ENCODE results near the gene PPEF2. TPM values are rescaled to one million over a fixed set of nuclear protein-coding genes. Genes with fewer than 3 reads are reported as not detected.

Gene PPEF2
- polyA plus RNA-seq, 2 of the 4 experiments (the other 2 are of a cell fraction): 0.03 TPM; not detected in 1

DNA sequence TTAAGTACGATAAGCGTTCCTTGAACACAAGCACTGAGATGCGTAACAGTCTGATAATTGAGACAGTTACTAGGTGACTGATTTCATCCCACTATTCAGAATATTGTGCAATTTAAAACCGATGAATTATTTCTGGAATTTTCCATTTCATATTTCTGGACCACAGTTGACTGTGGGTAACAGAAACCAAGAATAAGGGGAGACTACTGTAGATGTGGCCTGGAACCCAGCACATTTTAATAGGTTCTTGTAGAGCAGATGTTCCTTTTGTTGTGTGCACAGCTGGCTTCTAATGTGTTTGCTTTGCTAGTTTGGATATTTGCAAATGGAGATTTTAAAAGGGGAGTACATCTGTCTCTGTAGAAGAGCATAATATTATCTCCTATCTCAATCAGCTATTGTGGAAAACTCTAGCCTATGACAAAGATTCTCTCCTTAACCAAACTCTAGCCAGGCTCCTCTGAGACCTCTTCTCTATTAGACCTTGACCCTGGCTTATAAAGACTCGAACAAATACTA is 22.1 kb upstream of the PPEF2 start:
- no peaks in the 10 kb centered on the region for H3K9me3 ChIP-seq
- H3K27ac ChIP-seq: no peak overlapping the region
- ChIA-PET CTCF (interaction anchor here (2.3 kb wide), 1 partner anchor 29 kb away, joined by 9 read pairs; no protein-coding TSS in a partner anchor), POLR2A (no interaction called here)
- no peak overlapping the region for H3K4me3 ChIP-seq
- no peak for FAIRE-seq
- no peak overlapping the region for H3K4me2 ChIP-seq
- TF ChIP-seq RNF2 (IDR thresholded peaks at IDR 0.05; ENCODE audit: borderline replicate concordance, low read depth): no peak
- no peak for TF ChIP-seq NR3C1 (IDR thresholded peaks at IDR 0.05)
- no peak for TF ChIP-seq CHD4 (IDR thresholded peaks at IDR 0.05; ENCODE audit: borderline replicate concordance)
- no peak for TF ChIP-seq TP53 (CRISPR knock-in tag; IDR thresholded peaks at IDR 0.05)
- TF ChIP-seq CHD2 (IDR thresholded peaks at IDR 0.05; ENCODE audit: low read length, partially characterized antibody): no peak
- TF ChIP-seq EHF (CRISPR knock-in tag; IDR thresholded peaks at IDR 0.05): no peak
- TF ChIP-seq CBX2 (IDR thresholded peaks at IDR 0.05; ENCODE audit: borderline replicate concordance, low read depth): no peak
- TF ChIP-seq, protein P1, sequence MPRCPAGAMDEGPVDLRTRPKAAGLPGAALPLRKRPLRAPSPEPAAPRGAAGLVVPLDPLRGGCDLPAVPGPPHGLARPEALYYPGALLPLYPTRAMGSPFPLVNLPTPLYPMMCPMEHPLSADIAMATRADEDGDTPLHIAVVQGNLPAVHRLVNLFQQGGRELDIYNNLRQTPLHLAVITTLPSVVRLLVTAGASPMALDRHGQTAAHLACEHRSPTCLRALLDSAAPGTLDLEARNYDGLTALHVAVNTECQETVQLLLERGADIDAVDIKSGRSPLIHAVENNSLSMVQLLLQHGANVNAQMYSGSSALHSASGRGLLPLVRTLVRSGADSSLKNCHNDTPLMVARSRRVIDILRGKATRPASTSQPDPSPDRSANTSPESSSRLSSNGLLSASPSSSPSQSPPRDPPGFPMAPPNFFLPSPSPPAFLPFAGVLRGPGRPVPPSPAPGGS (IDR thresholded peaks at IDR 0.05): no peak
- no peak for TF ChIP-seq FOSB (CRISPR knock-in tag; IDR thresholded peaks at IDR 0.05)
- ATAC-seq: no peak
- H3K4me1 ChIP-seq: peaks cover 3% of the 10 kb centered on the region; the same call in 1 of the 3 replicates
- 81% methylated on average over 5 of the region's 5 CpGs for WGBS (ENCODE audit: missing lambda C conversion rate)
- DNase-seq (ENCODE audit: low read depth in 1 of 2, low spot score in 1 of 2): no peak

DNA sequence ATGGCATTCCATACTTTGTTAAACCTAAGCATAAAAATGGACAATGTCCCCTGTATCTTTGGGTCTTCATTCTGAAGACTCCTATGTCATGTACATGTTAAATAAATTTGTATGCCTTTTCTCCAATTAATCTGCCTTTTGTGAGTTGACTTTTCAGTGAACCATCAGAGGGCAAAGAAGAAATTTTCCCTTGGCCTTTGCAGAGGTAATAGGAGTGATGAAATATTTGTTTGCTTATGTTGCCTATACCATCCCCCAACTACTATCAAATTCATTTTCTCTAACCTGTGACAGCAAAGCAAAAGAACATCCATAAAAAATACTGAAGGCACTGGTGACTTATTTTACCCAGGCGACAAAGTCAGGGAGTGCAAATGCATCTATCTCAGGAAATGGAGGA is 20.3 kb upstream of the PPEF2 start:
- TF ChIP-seq TP53 (CRISPR knock-in tag; IDR thresholded peaks at IDR 0.05) (no peak), HOXB5 (CRISPR knock-in tag; IDR thresholded peaks at IDR 0.05) (no peak), CHD2 (IDR thresholded peaks at IDR 0.05; ENCODE audit: low read length, partially characterized antibody) (no peak), RARB (CRISPR knock-in tag; IDR thresholded peaks at IDR 0.05) (no peak), TFCP2L1 (CRISPR knock-in tag; IDR thresholded peaks at IDR 0.05) (no peak), POLR2AphosphoS2 (conservative IDR thresholded peaks at IDR 0.05; ENCODE audit: low read length) (no peak), HDAC2 (IDR thresholded peaks at IDR 0.05) (no peak), MAFK (IDR thresholded peaks at IDR 0.05; ENCODE audit: partially characterized antibody) (no peak), JUN (IDR thresholded peaks at IDR 0.05) (no peak), JUNB (IDR thresholded peaks at IDR 0.05) (no peak), ESRRA (IDR thresholded peaks at IDR 0.05; ENCODE audit: borderline replicate concordance, low read length) (no peak), PHF8 (IDR thresholded peaks at IDR 0.05; ENCODE audit: borderline replicate concordance, low read depth) (no peak), NPAS2 (CRISPR knock-in tag; IDR thresholded peaks at IDR 0.05; ENCODE audit: borderline replicate concordance) (no peak), ZFP36 (IDR thresholded peaks at IDR 0.05; ENCODE audit: borderline replicate concordance, partially characterized antibody) (no peak), KDM1A (IDR thresholded peaks at IDR 0.05; ENCODE audit: low read depth) (no peak)
- TF ChIP-seq, protein P2, sequence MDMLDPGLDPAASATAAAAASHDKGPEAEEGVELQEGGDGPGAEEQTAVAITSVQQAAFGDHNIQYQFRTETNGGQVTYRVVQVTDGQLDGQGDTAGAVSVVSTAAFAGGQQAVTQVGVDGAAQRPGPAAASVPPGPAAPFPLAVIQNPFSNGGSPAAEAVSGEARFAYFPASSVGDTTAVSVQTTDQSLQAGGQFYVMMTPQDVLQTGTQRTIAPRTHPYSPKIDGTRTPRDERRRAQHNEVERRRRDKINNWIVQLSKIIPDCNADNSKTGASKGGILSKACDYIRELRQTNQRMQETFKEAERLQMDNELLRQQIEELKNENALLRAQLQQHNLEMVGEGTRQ (IDR thresholded peaks at IDR 0.05): no peak
- TF ChIP-seq, protein P3, sequence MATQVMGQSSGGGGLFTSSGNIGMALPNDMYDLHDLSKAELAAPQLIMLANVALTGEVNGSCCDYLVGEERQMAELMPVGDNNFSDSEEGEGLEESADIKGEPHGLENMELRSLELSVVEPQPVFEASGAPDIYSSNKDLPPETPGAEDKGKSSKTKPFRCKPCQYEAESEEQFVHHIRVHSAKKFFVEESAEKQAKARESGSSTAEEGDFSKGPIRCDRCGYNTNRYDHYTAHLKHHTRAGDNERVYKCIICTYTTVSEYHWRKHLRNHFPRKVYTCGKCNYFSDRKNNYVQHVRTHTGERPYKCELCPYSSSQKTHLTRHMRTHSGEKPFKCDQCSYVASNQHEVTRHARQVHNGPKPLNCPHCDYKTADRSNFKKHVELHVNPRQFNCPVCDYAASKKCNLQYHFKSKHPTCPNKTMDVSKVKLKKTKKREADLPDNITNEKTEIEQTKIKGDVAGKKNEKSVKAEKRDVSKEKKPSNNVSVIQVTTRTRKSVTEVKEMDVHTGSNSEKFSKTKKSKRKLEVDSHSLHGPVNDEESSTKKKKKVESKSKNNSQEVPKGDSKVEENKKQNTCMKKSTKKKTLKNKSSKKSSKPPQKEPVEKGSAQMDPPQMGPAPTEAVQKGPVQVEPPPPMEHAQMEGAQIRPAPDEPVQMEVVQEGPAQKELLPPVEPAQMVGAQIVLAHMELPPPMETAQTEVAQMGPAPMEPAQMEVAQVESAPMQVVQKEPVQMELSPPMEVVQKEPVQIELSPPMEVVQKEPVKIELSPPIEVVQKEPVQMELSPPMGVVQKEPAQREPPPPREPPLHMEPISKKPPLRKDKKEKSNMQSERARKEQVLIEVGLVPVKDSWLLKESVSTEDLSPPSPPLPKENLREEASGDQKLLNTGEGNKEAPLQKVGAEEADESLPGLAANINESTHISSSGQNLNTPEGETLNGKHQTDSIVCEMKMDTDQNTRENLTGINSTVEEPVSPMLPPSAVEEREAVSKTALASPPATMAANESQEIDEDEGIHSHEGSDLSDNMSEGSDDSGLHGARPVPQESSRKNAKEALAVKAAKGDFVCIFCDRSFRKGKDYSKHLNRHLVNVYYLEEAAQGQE (IDR thresholded peaks at IDR 0.05): no peak
- TF ChIP-seq, protein P4, sequence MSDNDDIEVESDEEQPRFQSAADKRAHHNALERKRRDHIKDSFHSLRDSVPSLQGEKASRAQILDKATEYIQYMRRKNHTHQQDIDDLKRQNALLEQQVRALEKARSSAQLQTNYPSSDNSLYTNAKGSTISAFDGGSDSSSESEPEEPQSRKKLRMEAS (IDR thresholded peaks at IDR 0.05): no peak
- TF ChIP-seq, protein P5, sequence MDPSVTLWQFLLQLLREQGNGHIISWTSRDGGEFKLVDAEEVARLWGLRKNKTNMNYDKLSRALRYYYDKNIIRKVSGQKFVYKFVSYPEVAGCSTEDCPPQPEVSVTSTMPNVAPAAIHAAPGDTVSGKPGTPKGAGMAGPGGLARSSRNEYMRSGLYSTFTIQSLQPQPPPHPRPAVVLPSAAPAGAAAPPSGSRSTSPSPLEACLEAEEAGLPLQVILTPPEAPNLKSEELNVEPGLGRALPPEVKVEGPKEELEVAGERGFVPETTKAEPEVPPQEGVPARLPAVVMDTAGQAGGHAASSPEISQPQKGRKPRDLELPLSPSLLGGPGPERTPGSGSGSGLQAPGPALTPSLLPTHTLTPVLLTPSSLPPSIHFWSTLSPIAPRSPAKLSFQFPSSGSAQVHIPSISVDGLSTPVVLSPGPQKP (IDR thresholded peaks at IDR 0.05; ENCODE audit: low read depth, low read length): no peak
- peaks cover 3% of the 10 kb centered on the region; the same call in 1 of the 3 replicates for H3K4me1 ChIP-seq
- CTCF ChIA-PET: no interaction called here
- POLR2A ChIA-PET: no interaction called here
- ATAC-seq (no peak), FAIRE-seq (no peak), DNase-seq (ENCODE audit: low read depth in 1 of 2, low spot score in 1 of 2) (no peak)
- no peaks in the 10 kb centered on the region for H3K9me3 ChIP-seq
- H3K4me3 ChIP-seq: no peak overlapping the region
- 90% methylated on average over 1 of the region's 1 CpG for WGBS (ENCODE audit: missing lambda C conversion rate)
- H3K27ac ChIP-seq: no peak overlapping the region
- H3K4me2 ChIP-seq: no peak overlapping the region

Measured in A549 (cell line).